Measurements from ENCODE around the gene TSPAN4.
A peak's percentile ranks its signal among the peaks of the same experiment; 100 is the strongest.

TSPAN4 gene

GRCh38 chr11:836700-837099 is 6.0 kb upstream of the TSPAN4 start:
- no peak for DNase-seq (ENCODE audit: low spot score)

DNA sequence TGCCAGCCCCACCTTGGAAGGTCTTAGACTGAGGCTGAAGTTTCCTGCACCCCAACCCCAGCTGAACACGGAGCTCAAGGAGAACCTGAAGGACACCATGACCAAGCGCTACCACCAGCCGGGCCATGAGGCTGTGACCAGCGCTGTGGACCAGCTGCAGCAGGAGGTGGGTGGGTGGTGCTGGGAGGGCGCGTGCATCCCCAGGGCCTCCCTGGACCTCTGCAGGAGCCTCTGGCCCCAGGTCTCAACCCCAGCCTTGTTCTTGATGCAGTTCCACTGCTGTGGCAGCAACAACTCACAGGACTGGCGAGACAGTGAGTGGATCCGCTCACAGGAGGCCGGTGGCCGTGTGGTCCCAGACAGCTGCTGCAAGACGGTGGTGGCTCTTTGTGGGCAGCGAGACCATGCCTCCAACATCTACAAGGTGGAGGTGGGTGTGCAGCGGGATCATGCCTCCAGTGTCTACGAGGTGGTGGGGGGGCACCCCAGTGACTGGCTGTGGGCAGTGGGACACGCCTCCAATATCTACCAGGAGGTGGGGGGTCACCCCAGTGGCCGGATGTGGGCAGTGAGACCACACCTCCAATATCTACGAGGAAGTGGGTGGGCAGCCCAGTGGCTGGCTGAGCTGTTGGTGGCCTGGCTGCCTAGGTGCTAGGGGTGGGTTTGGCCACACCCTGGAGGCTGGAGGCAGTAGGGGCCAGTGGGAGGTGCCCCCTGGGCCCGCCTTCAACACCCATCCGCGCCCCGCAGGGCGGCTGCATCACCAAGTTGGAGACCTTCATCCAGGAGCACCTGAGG is 5.3 kb upstream of the TSPAN4 start:
- DNase-seq (ENCODE audit: low spot score), result no peak

DNA sequence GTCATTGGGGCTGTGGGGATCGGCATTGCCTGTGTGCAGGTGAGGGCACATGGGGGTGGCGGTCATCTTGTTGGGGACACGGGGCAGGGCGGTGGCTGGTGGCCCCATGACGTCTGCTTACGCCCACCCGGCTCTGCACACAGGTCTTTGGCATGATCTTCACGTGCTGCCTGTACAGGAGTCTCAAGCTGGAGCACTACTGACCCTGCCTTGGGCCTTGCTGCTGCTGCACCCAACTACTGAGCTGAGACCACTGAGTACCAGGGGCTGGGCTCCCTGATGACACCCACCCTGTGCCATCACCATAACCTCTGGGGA is 4.7 kb upstream of the TSPAN4 start:
- no peak for DNase-seq (ENCODE audit: low spot score)

- peak; percentile 25 for DNase-seq (ENCODE audit: low spot score)
These were observed 4.0 kb upstream of the TSPAN4 start for GRCh38 chr11:838441-839279.

DNA sequence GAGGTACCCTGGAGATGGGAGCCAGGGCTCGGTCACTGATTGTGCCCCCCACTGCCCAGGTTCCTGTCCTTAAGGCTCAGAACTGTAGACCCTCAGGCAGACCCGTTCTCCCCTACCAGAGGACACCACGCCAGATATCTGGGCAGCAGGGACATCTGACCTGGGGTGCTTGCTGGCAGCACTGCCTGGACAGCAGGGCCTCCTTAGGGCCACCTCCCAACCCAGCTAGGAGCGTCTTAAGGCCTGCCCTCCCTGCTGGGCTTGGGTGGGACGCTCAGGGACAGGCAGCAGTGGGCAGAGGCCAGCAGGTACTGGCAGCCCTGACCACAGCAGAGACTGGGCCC is 3.4 kb upstream of the TSPAN4 start:
- DNase-seq (ENCODE audit: low spot score), result no peak

- DNase-seq (ENCODE audit: low spot score), result peak; percentile 42
These were observed 2.6 kb upstream of the TSPAN4 start for GRCh38 chr11:839875-840617.

GRCh38 chr11:841981-842369 is 677 bp upstream of the TSPAN4 start:
- DNase-seq (ENCODE audit: low spot score), result no peak

DNA sequence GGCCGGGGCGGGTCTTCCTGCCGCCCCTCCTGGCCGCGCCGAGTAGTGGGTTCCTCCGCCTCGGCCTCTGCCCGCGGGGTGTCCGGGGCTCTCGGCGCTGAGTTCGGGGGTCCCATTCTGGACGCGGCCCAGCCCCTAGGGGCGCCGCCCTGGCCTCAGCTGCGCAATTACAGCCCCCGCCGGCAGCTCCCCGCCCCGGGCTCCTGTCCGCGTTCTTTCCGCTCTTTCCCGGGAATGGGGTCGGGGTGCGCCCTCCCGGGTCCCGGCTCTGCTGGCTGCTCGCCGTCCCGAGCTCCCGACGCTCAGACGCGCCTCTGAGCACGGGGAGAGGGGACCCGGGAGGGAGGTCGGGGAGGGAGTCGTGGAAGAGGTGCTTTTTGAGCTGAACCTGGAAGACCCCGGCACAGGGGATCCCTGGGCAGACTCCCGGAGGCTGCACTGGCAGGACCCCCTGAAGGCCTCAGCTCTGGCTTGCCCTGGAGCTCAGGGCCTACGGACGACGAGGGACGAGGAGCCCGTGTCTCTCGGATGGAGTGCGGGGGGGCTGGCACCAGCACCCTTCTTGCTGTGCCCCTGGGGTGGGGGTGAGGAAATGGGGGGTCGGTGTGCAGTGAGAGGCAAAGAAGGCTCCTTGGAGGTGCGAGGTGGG is 558 bp downstream of the TSPAN4 start:
- peak; percentile 36 for DNase-seq (ENCODE audit: low spot score)

- peak; percentile 93 for DNase-seq (ENCODE audit: low spot score)
These were observed 1.4 kb downstream of the TSPAN4 start for GRCh38 chr11:843818-844692.

GRCh38 chr11:844693-845644 is 2.3 kb downstream of the TSPAN4 start:
- peak; percentile 84 for DNase-seq (ENCODE audit: low spot score)

DNA sequence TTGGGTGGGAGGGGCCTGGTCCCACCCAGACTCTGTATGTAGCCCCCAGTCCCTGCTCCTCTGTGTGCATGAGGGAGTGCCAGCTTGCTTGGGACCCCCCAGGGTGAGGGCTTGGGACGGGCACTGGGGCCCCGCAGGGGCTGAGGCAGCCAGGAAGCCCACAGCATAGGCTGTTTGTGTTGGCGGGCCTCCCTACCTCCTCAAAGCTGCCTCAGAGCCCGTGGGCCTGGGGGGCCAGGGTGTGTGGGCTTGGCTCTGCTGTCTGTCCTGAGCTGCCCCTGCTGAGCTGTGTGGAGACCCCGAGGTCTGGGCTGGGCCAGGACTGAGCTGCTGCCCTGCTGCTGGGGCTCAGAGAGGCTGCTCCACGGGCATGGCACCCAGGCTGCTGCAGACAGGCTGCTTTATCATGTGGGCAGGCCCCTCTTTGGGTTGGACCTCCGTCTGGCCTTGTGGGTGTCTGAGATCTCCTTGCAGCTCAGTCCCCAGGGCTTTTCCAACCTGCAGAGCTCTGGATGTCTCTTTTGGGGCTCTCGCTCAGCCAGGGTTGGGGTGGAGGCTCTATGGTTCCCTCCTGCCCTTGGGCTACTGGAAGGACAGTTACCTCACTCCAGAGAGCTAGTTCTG is 3.3 kb downstream of the TSPAN4 start:
- no peak for DNase-seq (ENCODE audit: low spot score)

DNA sequence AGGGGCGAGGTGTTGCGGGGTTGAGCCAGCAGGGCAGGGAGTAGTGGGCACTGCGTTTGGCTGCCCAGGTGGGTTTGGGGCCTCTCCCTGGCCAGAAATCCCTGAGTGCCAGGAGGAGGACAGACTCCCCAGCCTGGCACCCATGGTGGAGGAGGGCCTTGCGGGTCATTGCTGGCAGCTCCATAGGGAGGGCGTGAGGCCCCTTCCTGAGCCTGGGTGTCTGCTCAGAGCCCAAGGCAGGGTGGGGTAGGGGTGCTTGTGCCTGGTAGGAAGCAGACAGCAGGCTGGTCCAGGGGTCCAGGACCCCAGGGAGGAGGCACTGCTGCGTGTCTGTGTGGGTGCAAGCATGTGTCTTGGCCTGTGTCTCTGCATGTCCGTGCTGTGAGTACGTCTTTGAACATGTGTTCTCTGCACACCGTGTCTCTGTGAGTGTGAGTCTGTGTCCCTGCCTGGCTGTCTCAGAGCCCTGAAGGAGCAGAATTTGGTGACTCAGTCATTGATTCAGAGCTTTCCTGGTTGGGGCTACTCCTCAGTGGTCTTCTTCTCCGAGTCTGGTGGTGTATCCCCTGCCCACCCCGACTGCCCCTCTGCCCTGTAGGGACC is 3.9 kb downstream of the TSPAN4 start:
- DNase-seq (ENCODE audit: low spot score), result peak; percentile 38

- DNase-seq (ENCODE audit: low spot score), result no peak
These were observed 5.2 kb downstream of the TSPAN4 start for GRCh38 chr11:847876-848275.

GRCh38 chr11:848380-848931 is 5.8 kb downstream of the TSPAN4 start:
- peak; percentile 54 for DNase-seq (ENCODE audit: low spot score)

DNA sequence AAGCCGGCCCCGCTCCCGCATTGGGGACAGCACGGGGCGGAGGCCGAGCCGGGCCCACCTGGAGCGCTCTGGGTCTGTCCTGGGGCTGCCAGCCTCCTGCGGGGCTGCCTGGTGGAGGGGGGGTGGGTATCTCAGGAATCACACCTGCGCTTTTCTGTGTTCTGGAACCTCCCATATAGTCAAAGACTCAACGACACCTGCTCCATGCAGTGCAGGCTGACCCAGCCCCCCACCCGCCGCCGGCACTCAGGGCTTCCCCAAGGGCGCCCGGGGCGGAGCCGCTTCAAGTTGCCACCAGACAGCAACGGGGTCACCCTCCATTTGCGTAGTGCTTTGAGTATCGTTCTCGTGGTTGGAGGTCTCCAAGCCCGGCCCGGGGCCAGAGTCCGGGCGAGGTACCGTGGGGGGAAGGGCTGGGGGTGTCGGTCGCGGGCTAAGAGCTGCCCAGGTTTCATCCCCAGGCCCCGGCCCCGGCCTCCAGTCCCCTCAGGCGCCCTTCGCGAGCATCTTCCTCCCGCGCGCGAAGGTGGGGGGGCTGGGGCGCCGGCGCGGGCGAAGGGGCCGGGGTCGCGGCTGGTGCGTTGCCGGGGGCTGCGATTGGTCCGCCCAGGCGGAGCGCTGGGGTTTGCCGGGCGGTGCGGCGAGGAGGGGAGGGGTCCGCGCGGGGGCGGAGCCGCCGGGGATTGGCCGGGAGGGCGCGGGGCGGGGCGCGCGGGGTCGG is 6.6 kb downstream of the TSPAN4 start:
- no peak for DNase-seq (ENCODE audit: low spot score)

GRCh38 chr11:849951-850774 is 7.5 kb downstream of the TSPAN4 start:
- no peak for DNase-seq (ENCODE audit: low spot score)

Measured in kidney tubule cell (primary cell).